Stomach (tissue), 9 donors: ENCODE measurements around the gene TMED8. TPM values are rescaled to one million over a fixed set of nuclear protein-coding genes. Genes with fewer than 3 reads are reported as not detected.

Experiments used
- DNase-seq, 2 donors: peaks; one replicate each; pipeline versions ENCODE4 v3.0.0 to v3.0.0-alpha.2; 2013 to 2019
- H3K27ac ChIP-seq, 5 donors: fragments of 200-600 bp in 4 of 5; sonication (generic) in 4 of 5; one replicate each; pipeline ENCODE4 v1.5.1; 2013 to 2019; ENCODE audit warnings: mild to moderate bottlenecking in 1 of 5, moderate library complexity in 1 of 5
- H3K27me3 ChIP-seq, 3 donors: fragments of 200-600 bp; sonication (generic); one replicate each; pipeline ENCODE4 v1.5.1; 2017 to 2019; ENCODE audit warnings: mixed run types in 1 of 3
- H3K36me3 ChIP-seq, 4 donors: fragments of 200-600 bp; sonication (generic); 1 replicate in 3 of 4; 2 replicates in 1 of 4; pipeline ENCODE4 v1.5.1; 2016 to 2019
- H3K4me1 ChIP-seq, 4 donors: fragments of 200-600 bp; sonication (generic); one replicate each; pipeline ENCODE4 v1.5.1; 2016 to 2019
- H3K4me3 ChIP-seq, 4 donors: fragments of 200-600 bp; sonication (generic) in 3 of 4; one replicate each; pipeline ENCODE4 v1.5.1; 2016 to 2019; ENCODE audit warnings: mild to moderate bottlenecking in 1 of 4
- H3K9me3 ChIP-seq, 4 donors: fragments of 200-600 bp; sonication (generic); one replicate each; pipeline ENCODE4 v1.5.1; 2016 to 2019
- EP300 ChIP-seq: sonication (generic); formaldehyde crosslinking; IDR thresholded peaks from one replicate; pipeline ENCODE4 v1.6.1; 2017; ENCODE audit warnings: antibody characterized with exemption
- POLR2A ChIP-seq, 4 donors: fragments of 450-650 bp; IDR thresholded peaks; one replicate each; pipeline ENCODE4 v1.6.1; 2016; ENCODE audit warnings: antibody characterized with exemption in 4 of 4, control low read depth in 2 of 4, mild to moderate bottlenecking in 1 of 4, moderate library complexity in 1 of 4
- POLR2AphosphoS5 ChIP-seq, 3 donors: sonication (generic); formaldehyde crosslinking; IDR thresholded peaks; one replicate each; pipeline ENCODE4 v1.6.1; 2016; ENCODE audit warnings: antibody characterized with exemption in 3 of 3
- WGBS, 5 donors: extraction: QIAGEN DNeasy Blood & Tissue Kit in 3 of 5; methylation state at CpG; one replicate each; pipeline versions ENCODE4 v1.1.5 to v1.1.7; 2013 to 2018; 5-methylcytosine and 5-hydroxymethylcytosine counted together
- intact Hi-C: fragments of 100-400 bp; cut with DNase I; formaldehyde crosslinking; loops from one replicate; pipeline ENCODE4 v1.15.1; 2023; ENCODE audit warnings: low total_unique reads
- polyA plus RNA-seq, 3 donors: library from polyadenylated mRNA; stranded (reverse); fragments of 200-250 nt; gene quantifications; one replicate each; pipeline ENCODE4 v1.2.3, GENCODE V29; 2013
- total RNA-seq, 5 donors: library from RNA; depleted of rRNA; stranded (reverse); fragments of >200 nt; gene quantifications; one replicate each; pipeline versions ENCODE4 v1.1.0 to v1.2.3, GENCODE V29; 2014 to 2016
- TF ChIP-seq, protein P1 (sequence below), 7 experiments: fragments of 450-650 bp in 4 of 7; fragments of 200-600 bp in 3 of 7; sonication (generic) in 3 of 7; IDR thresholded peaks; one replicate each; pipeline ENCODE4 v1.5.1; 2016 to 2019; ENCODE audit warnings: antibody characterized with exemption in 7 of 7, control low read depth in 2 of 7, mild to moderate bottlenecking in 1 of 7
- donor health status: healthy with polysubstance abuse.
- donor health status: Bipolar disorder and iron deficiency.
- donor health status: healthy.

TMED8 gene
- total and polyA plus RNA-seq, 8 donors = 1.7 to 15.8 (median 5.0) TPM

DNA sequence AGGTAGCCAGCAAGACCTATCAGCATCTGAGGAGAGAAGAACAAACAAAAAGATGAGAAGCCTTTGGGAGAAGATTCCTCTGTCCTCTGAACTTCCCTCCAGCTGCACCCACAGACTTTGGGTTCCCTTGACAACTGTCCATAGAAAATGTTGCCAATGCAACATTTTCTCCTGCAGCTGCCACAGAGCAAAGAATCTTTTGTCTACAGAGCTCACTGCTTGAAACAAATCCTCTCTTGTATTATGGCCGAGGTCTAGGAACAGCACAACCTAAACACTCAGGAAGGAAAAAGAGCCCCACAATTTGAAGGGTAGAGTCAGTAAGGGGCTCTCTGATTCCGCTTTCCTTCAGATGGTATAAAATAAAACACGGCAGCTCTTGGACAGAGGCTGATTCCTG, 70.5 kb downstream of the TMED8 start:
- H3K9me3 ChIP-seq = no peaks in the 10 kb centered on the region
- no peaks in the 10 kb centered on the region for H3K27me3 ChIP-seq
- intact Hi-C loops = no loop called here
- H3K27ac ChIP-seq = no peak overlapping the region
- DNase-seq = peak in 1 of 2 donors; percentile 39
- H3K4me3 ChIP-seq = no peak overlapping the region
- peaks cover 0 to 19% (median 13%) of the 10 kb centered on the region in 4 donors for H3K4me1 ChIP-seq
- peaks cover 0 to 32% (median 22%) of the 10 kb centered on the region in 4 donors for H3K36me3 ChIP-seq
- TF ChIP-seq, protein P1, sequence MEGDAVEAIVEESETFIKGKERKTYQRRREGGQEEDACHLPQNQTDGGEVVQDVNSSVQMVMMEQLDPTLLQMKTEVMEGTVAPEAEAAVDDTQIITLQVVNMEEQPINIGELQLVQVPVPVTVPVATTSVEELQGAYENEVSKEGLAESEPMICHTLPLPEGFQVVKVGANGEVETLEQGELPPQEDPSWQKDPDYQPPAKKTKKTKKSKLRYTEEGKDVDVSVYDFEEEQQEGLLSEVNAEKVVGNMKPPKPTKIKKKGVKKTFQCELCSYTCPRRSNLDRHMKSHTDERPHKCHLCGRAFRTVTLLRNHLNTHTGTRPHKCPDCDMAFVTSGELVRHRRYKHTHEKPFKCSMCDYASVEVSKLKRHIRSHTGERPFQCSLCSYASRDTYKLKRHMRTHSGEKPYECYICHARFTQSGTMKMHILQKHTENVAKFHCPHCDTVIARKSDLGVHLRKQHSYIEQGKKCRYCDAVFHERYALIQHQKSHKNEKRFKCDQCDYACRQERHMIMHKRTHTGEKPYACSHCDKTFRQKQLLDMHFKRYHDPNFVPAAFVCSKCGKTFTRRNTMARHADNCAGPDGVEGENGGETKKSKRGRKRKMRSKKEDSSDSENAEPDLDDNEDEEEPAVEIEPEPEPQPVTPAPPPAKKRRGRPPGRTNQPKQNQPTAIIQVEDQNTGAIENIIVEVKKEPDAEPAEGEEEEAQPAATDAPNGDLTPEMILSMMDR (IDR thresholded peaks at IDR 0.05) = no peak
- TF ChIP-seq POLR2AphosphoS5 (IDR thresholded peaks at IDR 0.05) = no peak
- TF ChIP-seq POLR2A (IDR thresholded peaks at IDR 0.05) = no peak
- no peak for TF ChIP-seq EP300
- 66 to 81% (median 78%) methylated on average over 3 of the region's 3 CpGs for WGBS, 5 donors

DNA sequence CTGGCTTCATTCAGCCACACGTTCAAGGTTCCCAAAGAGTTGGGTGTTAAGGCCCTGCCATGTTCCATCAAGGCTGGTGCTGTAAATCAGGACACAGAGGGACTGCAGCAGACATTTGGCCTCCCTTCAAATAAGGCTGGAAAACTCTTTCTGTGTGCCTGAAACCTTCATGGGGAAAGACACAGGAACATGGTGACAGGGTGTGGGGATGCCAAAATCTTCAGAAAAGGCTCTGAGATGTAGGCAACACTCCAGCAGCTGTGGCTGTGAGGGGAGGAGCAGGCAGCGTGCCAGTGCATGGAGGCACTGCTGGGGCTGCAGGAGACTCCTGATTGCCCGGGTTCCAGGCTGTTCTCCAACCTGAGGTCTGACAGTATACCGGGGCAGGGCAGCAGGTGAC, 71.2 kb downstream of the TMED8 start:
- no peak overlapping the region for H3K27ac ChIP-seq
- WGBS, 5 donors = 75 to 88% (median 84%) methylated on average over 4 of the region's 4 CpGs
- intact Hi-C loops = no loop called here
- peaks cover 0 to 26% (median 16%) of the 10 kb centered on the region in 4 donors for H3K4me1 ChIP-seq
- H3K27me3 ChIP-seq = no peaks in the 10 kb centered on the region
- H3K36me3 ChIP-seq = peaks cover 0 to 32% (median 22%) of the 10 kb centered on the region in 4 donors
- DNase-seq = no peak
- no peak overlapping the region for H3K4me3 ChIP-seq
- H3K9me3 ChIP-seq = no peaks in the 10 kb centered on the region
- TF ChIP-seq POLR2A (IDR thresholded peaks at IDR 0.05) (no peak), POLR2AphosphoS5 (IDR thresholded peaks at IDR 0.05) (no peak), EP300 (no peak)
- TF ChIP-seq, protein P1 (IDR thresholded peaks at IDR 0.05) = no peak

DNA sequence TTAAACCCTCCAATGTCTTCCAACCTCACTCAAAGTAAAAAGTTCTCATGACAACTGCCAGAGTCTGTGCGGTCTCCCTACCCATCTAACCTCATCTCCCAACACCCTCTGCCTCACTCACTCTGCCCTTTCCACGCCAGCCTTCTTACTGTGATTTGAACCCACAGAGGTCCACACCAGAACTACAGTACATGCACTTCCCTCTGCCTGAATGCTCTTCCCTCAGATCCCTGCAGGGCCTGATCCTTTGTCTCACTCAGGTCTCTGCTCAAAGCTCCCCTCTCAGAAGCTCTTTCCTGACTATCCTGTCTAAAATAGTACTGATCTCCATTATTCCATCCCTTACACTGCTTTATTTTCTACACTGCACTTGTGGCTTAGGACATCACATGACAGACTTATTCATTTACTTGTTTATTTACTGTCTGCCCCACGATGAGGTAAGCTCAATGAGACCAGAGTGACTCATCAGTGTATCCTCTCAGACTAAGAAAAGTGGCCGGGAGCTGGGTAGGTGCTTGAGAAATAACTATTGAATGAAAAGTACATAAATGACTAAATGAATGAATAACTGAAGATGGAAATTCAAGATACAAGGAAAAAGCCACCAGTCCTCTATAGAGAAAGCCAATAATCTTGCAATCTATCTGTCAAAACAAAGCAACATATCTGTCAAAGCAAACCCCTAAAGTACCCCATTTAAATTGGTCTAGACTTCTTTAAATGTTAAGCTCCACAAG, 73.3 kb downstream of the TMED8 start:
- intact Hi-C loops = no loop called here
- WGBS, 5 donors = 42 to 59% (median 52%) methylated on average over 4 of the region's 4 CpGs
- TF ChIP-seq EP300 (no peak), POLR2AphosphoS5 (IDR thresholded peaks at IDR 0.05) (peak in 1 of 3 donors; percentile 31)
- no peak for DNase-seq
- H3K27ac ChIP-seq = peak overlapping the region in 2 of 5 donors; percentile 28
- H3K36me3 ChIP-seq = peaks cover 0 to 43% (median 31%) of the 10 kb centered on the region in 4 donors
- peaks cover 0 to 28% (median 19%) of the 10 kb centered on the region in 4 donors for H3K4me1 ChIP-seq
- H3K27me3 ChIP-seq = no peaks in the 10 kb centered on the region
- H3K9me3 ChIP-seq = no peaks in the 10 kb centered on the region
- no peak overlapping the region for H3K4me3 ChIP-seq

DNA sequence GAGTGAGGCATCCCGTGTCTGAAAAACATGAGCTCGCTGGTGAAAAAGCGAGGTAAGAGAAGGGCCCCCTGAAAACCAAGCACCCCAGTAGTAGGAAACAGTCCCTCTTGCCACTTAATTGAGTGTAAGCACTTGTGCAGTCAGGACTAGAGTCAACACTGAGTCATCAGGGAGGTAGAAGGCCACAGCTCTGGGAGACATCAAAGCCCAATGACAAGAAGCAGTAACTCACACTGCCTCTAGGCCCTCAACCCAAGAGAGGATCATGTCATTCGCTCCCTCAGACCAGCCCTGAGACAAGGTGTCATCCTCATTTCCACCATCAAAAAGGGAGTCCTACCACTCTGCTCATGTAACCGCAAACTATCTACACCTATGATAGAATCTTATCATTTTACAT, 74.0 kb downstream of the TMED8 start:
- no peak overlapping the region for H3K4me3 ChIP-seq
- H3K9me3 ChIP-seq = no peaks in the 10 kb centered on the region
- H3K27ac ChIP-seq = peak overlapping the region in 1 of 5 donors; percentile 28
- TF ChIP-seq POLR2A (IDR thresholded peaks at IDR 0.05) (no peak), EP300 (no peak)
- TF ChIP-seq, protein P1 (IDR thresholded peaks at IDR 0.05) = no peak
- 81 to 96% (median 92%) methylated on average over 5 of the region's 5 CpGs for WGBS, 5 donors
- H3K36me3 ChIP-seq = peaks cover 0 to 50% (median 38%) of the 10 kb centered on the region in 4 donors
- H3K27me3 ChIP-seq = no peaks in the 10 kb centered on the region
- intact Hi-C loops = no loop called here
- peaks cover 0 to 28% (median 19%) of the 10 kb centered on the region in 4 donors for H3K4me1 ChIP-seq
- DNase-seq = no peak

DNA sequence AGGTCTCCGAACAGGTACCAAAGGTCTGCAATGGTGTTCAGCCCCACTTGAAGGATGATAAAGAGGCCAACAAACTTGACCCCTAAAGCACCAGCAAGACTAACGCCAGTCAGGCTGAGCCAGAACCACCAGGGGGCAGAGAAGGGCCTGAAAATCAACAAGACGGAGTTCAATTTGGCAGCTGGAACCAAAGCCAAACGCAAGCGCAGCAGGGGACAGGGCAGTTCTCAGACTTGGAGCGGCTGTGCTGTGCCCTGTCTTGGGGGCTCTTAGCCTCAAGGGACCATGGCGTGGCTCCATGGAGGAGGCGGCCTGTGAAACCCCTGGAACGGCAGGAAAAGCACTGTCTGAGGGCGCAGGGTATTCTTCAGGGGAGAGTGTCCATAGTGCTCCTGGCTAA, 75.8 kb downstream of the TMED8 start:
- WGBS, 5 donors = 26 to 40% (median 33%) methylated on average over 9 to 10 of the region's 10 CpGs
- Histone ChIP-seq H3K27ac (no peak overlapping the region), H3K9me3 (no peaks in the 10 kb centered on the region), H3K4me1 (peaks cover 0 to 15% (median 12%) of the 10 kb centered on the region in 4 donors), H3K27me3 (no peaks in the 10 kb centered on the region), H3K4me3 (no peak overlapping the region), H3K36me3 (peaks cover 6 to 66% (median 51%) of the 10 kb centered on the region in 4 donors)
- intact Hi-C loops = no loop called here
- DNase-seq = peak; percentile 80 to 92
- TF ChIP-seq EP300 (no peak), POLR2AphosphoS5 (IDR thresholded peaks at IDR 0.05) (peak in 1 of 3 donors; percentile 43), POLR2A (IDR thresholded peaks at IDR 0.05) (no peak)
- TF ChIP-seq, protein P1 (IDR thresholded peaks at IDR 0.05) = peak in 5 of 7 experiments; percentile 55 to 73 (median 72)
